ENCODE results near the gene DNMBP. TPM values are rescaled to one million over a fixed set of nuclear protein-coding genes. Genes with fewer than 3 reads are reported as not detected.

Gene DNMBP
- total and polyA plus RNA-seq, 8 donors: 8.5 to 44.6 (median 34.7) TPM

DNA sequence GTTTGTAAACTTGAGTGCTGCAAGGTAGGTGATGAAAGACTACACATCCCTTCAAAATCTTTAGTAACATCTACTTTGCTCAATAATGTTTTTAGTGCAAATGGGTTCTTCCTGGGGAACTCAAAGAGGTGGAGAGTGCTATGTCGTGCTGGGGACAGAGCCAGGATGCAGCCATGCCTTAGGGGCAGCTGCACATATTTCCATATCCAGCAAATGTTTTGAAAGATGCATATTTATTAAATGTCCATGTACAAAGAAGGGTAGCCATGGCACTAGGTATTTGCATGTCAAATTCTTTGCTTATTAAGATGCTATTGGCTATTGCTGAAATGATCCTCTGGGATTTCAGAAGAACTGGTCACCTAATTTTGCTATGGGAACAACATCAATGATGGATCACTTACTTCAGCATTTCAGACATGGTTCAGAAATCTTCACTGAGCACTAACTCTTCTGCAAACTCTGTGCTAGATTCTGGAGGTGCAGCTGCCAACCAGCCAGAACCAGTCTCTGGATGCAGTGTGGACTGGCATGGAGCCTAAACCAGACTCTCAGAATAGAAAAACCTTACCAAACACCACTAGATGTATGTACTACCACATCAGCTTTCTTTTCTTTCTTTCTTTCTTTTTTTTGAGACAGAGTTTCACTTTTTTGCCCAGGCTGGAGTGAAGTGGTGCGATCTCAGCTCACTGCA is 31.7 kb upstream of the DNMBP start:
- intact Hi-C loops (cut with DNase I; ENCODE audit: low total_unique reads): no loop called here
- Histone ChIP-seq H3K27ac (no peak overlapping the region), H3K9me3 (no peaks in the 10 kb centered on the region), H3K36me3 (no peaks in the 10 kb centered on the region), H3K4me3 (no peak overlapping the region), H3K4me1 (peaks cover 0 to 37% (median 8%) of the 10 kb centered on the region in 4 donors), H3K27me3 (no peaks in the 10 kb centered on the region)
- TF ChIP-seq, protein P1, sequence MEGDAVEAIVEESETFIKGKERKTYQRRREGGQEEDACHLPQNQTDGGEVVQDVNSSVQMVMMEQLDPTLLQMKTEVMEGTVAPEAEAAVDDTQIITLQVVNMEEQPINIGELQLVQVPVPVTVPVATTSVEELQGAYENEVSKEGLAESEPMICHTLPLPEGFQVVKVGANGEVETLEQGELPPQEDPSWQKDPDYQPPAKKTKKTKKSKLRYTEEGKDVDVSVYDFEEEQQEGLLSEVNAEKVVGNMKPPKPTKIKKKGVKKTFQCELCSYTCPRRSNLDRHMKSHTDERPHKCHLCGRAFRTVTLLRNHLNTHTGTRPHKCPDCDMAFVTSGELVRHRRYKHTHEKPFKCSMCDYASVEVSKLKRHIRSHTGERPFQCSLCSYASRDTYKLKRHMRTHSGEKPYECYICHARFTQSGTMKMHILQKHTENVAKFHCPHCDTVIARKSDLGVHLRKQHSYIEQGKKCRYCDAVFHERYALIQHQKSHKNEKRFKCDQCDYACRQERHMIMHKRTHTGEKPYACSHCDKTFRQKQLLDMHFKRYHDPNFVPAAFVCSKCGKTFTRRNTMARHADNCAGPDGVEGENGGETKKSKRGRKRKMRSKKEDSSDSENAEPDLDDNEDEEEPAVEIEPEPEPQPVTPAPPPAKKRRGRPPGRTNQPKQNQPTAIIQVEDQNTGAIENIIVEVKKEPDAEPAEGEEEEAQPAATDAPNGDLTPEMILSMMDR (IDR thresholded peaks at IDR 0.05): no peak
- TF ChIP-seq EP300 (IDR thresholded peaks at IDR 0.05): no peak
- no peak for TF ChIP-seq POLR2A (IDR thresholded peaks at IDR 0.05)
- TF ChIP-seq POLR2AphosphoS5 (IDR thresholded peaks at IDR 0.05): no peak
- DNase-seq: no peak
- WGBS, 5 donors: 73 to 85% (median 80%) methylated on average over 2 of the region's 2 CpGs

- H3K27me3 ChIP-seq: no peaks in the 10 kb centered on the region
- intact Hi-C loops (cut with DNase I; ENCODE audit: low total_unique reads): no loop called here
- WGBS, 5 donors: 7 to 29% (median 23%) methylated on average over 1 of the region's 1 CpG; no CpG with 5 or more reads in 1 of the 5 donors
- peaks cover 0 to 17% (median 2%) of the 10 kb centered on the region in 4 donors for H3K4me1 ChIP-seq
- TF ChIP-seq, protein P1 (IDR thresholded peaks at IDR 0.05): no peak
- no peak for TF ChIP-seq EP300 (IDR thresholded peaks at IDR 0.05)
- H3K9me3 ChIP-seq: no peaks in the 10 kb centered on the region
- no peak overlapping the region for H3K4me3 ChIP-seq
- DNase-seq: peak in 1 of 2 donors; percentile 32
- peak overlapping the region in 3 of 5 donors; percentile 10 to 55 (median 11) for H3K27ac ChIP-seq
- no peaks in the 10 kb centered on the region for H3K36me3 ChIP-seq
Measured at GRCh38 chr10:100038561-100039071, 28.9 kb upstream of the DNMBP start.

- H3K27ac ChIP-seq: peak overlapping the region in 2 of 5 donors; percentile 10 to 55
Measured at GRCh38 chr10:100037758-100038315, 28.1 kb upstream of the DNMBP start.

DNA sequence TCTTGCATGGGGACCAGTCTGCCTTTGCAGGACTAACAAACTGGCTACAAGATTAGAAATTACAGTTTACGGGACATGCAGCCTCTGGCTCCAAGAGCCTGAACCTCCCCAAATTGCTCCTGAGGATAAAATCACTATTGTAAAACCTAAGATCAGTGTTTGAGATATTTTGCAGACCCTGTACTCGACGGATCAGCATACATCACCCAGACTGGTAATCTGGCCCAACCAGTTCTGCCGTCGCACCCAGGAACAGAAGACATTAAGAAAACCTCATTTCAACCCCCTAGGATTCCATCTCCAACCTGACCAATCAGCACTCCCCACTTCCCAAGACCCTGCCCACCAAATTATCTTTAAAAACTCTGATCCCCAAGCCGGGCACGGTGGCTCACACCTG is 27.1 kb upstream of the DNMBP start:
- no peaks in the 10 kb centered on the region for H3K36me3 ChIP-seq
- no peak for DNase-seq
- no peaks in the 10 kb centered on the region for H3K9me3 ChIP-seq
- H3K4me1 ChIP-seq: peaks cover 0 to 12% (median 2%) of the 10 kb centered on the region in 4 donors
- H3K4me3 ChIP-seq: no peak overlapping the region
- TF ChIP-seq, protein P1 (IDR thresholded peaks at IDR 0.05): no peak
- no peaks in the 10 kb centered on the region for H3K27me3 ChIP-seq
- intact Hi-C loops (cut with DNase I; ENCODE audit: low total_unique reads): no loop called here
- no peak overlapping the region for H3K27ac ChIP-seq
- 69 to 81% (median 72%) methylated on average over 7 of the region's 7 CpGs for whole genome bisulfite sequencing, 5 donors

More at GRCh38 chr10:100037758-100038315, 28.1 kb upstream of the DNMBP start:
- Histone ChIP-seq H3K4me1 (peaks cover 0 to 12% (median 2%) of the 10 kb centered on the region in 4 donors), H3K9me3 (no peaks in the 10 kb centered on the region), H3K27me3 (no peaks in the 10 kb centered on the region), H3K4me3 (no peak overlapping the region), H3K36me3 (no peaks in the 10 kb centered on the region)
- WGBS, 5 donors: 61 to 81% (median 72%) methylated on average over 5 of the region's 5 CpGs
- intact Hi-C loops (cut with DNase I; ENCODE audit: low total_unique reads): no loop called here
- TF ChIP-seq, protein P1 (IDR thresholded peaks at IDR 0.05): no peak
- TF ChIP-seq POLR2AphosphoS5 (IDR thresholded peaks at IDR 0.05) (no peak), EP300 (IDR thresholded peaks at IDR 0.05) (no peak), POLR2A (IDR thresholded peaks at IDR 0.05) (no peak)
- no peak for DNase-seq

Measured in stomach (tissue), 9 donors.